Uterus (tissue), 2 donors: ENCODE results near the gene EPC1.

Experiments used
- POLR2A ChIP-seq, 2 donors: fragments of 450-650 bp; IDR thresholded peaks; one replicate each; pipeline ENCODE4 v1.6.1; 2016; ENCODE audit warnings: antibody characterized with exemption in 2 of 2, mild to moderate bottlenecking in 1 of 2, moderate library complexity in 1 of 2
- TF ChIP-seq, protein P1 (sequence below), 4 experiments: fragments of 200-600 bp in 2 of 4; fragments of 450-650 bp in 2 of 4; sonication (generic) in 2 of 4; IDR thresholded peaks; one replicate each; pipeline ENCODE4 v1.5.1; 2016 to 2019; ENCODE audit warnings: antibody characterized with exemption in 4 of 4, mild to moderate bottlenecking in 2 of 4, moderate library complexity in 1 of 4

- TF ChIP-seq, protein P1, sequence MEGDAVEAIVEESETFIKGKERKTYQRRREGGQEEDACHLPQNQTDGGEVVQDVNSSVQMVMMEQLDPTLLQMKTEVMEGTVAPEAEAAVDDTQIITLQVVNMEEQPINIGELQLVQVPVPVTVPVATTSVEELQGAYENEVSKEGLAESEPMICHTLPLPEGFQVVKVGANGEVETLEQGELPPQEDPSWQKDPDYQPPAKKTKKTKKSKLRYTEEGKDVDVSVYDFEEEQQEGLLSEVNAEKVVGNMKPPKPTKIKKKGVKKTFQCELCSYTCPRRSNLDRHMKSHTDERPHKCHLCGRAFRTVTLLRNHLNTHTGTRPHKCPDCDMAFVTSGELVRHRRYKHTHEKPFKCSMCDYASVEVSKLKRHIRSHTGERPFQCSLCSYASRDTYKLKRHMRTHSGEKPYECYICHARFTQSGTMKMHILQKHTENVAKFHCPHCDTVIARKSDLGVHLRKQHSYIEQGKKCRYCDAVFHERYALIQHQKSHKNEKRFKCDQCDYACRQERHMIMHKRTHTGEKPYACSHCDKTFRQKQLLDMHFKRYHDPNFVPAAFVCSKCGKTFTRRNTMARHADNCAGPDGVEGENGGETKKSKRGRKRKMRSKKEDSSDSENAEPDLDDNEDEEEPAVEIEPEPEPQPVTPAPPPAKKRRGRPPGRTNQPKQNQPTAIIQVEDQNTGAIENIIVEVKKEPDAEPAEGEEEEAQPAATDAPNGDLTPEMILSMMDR (IDR thresholded peaks at IDR 0.05): no peak
- TF ChIP-seq POLR2A (IDR thresholded peaks at IDR 0.05): no peak
Observed at GRCh38 chr10:32279795-32280194, 67.2 kb downstream of the EPC1 start.
